ENCODE measurements around the gene MEG3.
"Not testable (repeated sequence)": the region's sequence is repeated elsewhere in the genome, so short reads cannot be mapped to it uniquely, and the experiment has no call there.

MEG3 gene

DNA sequence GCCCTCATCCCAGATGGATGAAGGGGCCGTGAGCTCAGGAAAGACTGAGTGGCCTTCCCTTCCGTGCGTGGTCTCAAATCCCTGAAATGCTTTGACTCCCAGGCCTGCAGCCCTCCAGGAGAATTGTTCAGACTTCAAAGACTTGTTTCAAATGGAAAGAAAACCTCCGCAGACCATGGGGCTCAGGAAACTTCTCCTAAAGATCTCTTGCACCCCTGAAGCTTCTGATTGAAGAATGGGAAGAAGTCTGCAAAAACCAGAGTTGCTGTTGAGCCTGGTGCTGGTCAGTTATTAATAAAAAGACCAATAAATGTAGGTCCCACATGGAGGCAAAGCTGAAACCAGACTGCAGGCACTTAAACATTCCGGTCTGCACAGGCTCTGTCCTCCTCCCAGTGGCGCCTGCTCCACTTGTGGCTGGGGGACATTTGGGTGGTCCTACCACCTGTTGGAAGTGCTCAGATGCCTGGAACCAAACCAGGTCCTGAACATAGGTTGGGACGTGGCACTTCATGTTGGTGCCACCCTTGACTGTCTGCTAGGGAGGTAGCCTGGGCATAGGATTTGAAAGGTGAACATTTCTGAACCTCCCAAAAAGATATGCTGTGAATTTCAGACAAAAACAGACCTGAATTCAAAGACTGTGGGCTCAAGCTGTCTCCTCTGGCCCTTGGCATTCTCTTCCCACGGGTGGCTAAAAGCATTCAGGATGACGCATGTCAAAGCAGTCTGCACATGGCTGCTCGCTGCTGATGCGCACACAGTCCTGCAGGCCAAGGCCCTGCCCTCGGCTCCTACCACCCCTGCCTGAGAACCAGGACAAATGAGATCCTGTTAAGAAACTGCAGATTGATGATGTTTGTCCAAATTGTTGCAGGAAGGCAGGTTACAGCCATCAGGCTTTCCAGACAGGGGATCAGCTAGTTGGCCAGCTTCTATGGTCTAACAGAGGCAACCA is 36.2 kb upstream of the MEG3 start:
- no peak for DNase-seq

DNA sequence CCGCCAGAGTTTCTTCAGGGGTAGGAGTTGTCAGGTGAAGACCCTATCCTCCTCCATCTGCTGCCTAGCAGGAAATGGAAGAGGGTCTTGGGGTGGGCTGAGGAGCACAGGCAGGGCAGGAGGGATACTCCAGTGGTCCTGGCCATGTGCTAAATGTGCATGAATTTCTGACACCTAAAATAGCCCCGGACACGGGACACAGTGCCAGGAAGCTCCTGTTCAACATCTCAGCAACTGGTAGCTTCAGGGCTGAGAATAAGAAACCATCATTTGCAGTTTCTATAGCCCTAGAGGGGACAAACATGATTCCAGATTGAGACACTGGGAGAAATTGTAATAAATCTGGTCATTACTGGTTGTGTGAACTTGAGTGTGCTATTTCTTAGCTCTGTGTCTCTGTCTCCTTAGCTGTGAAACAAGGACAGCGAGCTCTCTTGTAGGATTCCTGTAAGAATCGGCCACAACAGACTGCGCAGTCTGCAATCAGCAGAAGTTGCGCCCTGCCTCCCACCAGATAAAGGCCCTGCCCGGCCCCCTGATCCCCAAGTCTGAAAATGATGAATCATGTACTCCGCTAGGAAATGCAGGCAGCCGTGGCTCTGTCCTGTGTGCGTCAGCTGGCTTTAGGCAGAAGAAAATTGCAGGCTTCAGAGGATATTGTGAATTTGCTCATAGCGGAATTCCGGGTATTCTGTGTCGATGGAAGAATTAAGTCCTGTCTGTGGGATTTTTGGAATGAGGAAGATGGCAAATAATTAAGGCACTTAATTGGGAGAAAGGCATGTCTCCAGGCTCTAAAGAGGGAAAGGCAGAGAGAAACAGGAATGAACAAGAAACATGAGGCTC is 35.2 kb upstream of the MEG3 start:
- DNase-seq = no peak

DNA sequence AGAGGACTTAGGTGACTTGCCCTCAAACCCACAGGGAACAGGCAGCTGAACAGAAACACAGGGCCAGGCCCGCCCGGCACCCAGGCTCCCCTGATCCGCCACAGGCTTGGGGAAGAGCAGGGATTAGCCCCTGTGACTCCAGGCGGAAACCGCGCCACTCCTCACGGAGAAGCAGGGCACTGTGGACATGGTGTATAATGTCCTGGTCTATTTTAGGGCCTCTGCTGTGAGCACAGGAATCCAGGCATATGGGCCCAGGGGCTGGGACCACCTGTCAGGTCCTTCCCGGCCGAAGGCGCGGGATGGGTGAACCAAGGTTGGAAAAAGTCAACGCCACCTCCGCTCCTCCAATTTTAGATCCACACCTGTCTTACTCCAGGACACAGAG is 34.6 kb upstream of the MEG3 start:
- DNase-seq = no peak

DNA sequence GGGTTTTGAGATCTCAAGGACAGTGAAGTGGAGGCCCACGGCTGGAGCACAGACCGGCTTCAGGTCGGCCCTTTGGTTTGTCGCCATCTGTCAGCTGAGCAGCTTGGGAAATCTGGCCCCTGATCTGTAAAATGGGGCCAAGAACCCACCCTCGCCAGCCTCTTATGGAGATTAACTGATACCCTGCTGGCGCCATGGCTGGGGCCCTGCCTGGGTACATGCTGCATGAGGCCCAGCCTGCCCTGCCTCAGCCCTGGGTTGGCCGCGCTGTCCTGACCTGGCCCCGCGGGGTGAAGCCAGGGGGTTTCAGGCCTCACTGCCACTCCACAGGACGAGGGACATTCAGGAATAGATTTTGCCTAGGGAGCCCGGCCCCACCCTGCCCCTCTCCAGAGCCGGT is 33.9 kb upstream of the MEG3 start:
- no peak for DNase-seq

DNA sequence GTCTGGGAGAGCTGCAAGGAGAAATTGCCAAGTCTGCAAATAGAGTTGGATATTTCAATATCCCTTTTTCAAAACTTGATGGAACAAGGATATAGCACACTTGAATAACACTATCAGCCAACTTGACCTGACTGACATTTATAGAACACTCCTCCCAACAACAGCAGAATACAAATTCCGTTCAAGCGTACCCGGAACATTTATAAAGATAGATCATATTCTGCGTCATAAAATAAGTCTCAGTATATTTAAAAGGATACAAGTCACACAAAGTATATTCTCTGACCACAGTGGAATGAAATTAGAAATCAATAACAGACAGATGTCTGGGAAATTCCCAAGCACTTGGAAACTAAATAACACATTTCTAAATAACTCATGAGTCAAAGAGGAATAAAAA is 29.0 kb upstream of the MEG3 start:
- no peak for DNase-seq

DNA sequence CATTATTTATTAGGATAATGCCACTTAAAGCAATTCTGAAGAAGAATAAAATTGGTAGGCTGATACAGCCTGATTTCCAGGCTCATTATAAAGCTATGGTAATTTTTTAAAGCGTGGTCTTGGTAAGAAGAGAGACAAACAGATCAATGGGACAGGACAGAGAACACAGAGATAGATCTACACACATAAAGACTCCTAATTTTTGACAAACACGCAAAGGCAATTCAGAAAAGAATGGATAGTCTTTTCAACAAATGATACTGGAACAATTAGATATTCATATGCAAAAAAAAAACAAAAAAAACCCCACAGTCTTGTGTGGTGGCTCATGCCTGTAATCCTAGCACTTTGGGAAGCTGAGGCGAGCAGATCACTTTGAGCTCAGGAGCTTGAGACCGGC is 25.9 kb upstream of the MEG3 start:
- DNase-seq = no peak

DNA sequence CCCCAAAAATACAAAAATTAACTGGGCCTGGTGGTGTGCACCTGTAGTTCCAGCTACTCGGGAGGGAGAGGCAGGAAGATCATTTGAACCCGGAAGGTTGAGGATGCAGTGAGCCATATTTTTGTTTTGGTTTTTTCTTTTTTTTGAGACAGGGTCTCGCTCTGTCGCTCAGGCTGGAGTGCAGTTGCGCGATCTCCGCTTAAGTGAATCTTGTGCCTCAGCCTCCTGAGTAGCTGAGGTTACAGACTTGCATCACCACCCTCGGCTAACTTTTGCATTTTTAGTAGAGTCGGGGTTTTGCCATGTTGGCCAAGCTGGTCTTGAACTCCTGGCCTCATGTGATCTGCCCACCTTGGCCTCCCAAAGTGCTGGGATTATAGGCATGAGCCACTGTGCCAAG is 24.5 kb upstream of the MEG3 start:
- DNase-seq = not testable (repeated sequence)

DNA sequence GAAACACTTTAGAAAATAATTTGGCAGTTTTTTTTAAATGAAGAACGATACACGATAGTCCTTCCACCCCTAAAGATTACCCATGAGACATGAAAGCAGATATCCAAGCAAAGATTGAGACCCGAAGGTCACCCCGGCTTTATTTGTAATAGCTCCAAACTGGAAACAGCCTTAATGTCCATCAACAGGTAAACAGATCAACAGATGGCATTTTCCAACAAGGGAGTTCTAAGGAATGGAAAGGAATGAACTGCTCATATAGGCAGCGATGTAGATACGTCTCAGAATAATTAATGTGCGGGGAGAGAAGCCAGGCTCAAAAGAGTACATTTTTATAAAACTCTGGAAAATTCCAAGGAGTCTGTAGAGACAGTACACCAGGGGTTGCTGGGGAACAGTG is 23.7 kb upstream of the MEG3 start:
- DNase-seq = no peak

DNA sequence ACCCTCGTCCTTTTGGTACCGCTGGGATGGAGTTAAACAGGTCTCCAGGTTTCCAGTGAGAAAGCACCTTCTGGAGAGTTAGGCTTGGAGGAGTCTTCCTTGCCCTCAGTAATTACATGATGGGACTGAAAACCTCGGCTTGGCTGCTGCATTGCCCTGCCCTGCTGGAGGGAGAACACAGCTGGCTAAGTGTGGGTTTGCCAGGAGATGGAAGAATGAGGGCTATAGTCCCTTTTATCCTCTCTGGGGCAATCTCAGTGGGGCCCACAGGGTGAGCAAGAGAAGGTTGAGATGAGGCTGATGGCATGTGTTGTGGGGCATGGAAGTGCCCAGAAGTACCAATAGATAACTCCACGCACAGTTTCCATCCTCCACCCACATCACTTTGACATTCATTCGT is 23.2 kb upstream of the MEG3 start:
- DNase-seq = no peak

DNA sequence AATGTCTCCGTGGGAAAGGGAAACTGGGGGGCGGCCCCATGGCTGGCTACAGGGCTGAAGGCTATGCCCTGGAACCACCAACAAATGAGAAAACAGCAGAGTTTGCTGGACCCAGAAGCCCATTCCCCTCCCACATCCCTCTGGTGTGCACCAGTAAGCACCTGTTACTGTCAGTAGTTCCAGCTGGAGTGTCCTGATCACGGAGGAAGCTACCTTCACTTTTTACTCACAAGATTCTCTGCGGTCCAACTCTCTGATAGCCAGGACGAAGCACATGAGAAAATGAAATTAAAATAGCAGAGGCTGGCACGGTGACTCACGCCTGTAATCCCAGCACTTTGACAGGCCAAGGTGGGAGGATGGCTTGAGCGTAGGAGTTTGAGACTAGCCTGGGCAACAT is 22.7 kb upstream of the MEG3 start:
- DNase-seq = no peak

DNA sequence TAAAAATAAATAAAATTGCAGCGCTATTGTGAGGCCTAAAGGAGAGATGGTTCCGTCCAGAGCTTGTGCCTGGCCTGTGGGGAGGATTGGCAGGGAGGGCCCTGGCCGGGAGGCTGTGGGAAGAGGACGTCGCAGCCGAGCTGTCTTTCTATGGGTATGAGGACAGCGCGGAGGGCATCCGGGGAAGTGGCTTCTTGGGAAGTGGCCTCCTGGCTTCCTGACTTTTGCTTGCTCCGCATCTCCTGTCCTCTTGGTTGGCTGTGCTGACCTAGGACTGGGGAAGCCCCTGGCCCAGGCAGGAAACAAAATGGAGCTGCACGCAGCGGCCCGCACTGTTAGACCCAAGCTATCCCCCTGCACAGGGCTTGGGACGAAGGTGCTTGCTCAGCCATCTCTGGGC is 22.2 kb upstream of the MEG3 start:
- no peak for DNase-seq

DNA sequence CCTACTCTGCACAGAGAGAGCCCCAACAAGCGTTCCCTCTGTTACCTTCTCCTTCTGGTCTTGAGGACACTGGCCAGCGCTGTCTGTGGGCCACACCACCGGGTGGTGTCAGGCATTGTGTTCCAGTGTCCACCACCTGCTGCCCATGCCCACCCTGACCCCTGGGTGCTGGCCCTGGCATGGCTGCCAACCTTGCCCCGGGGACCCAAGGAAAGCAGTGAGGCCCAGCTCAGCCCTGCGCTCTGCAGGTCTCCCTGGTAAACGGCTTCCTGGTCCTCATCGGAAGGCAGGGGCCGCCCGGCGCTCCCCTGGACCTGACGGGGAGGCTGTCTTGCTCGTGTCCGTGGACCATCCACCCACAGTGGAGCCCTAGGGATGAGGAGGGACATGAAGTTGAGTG is 21.8 kb upstream of the MEG3 start:
- DNase-seq = no peak

DNA sequence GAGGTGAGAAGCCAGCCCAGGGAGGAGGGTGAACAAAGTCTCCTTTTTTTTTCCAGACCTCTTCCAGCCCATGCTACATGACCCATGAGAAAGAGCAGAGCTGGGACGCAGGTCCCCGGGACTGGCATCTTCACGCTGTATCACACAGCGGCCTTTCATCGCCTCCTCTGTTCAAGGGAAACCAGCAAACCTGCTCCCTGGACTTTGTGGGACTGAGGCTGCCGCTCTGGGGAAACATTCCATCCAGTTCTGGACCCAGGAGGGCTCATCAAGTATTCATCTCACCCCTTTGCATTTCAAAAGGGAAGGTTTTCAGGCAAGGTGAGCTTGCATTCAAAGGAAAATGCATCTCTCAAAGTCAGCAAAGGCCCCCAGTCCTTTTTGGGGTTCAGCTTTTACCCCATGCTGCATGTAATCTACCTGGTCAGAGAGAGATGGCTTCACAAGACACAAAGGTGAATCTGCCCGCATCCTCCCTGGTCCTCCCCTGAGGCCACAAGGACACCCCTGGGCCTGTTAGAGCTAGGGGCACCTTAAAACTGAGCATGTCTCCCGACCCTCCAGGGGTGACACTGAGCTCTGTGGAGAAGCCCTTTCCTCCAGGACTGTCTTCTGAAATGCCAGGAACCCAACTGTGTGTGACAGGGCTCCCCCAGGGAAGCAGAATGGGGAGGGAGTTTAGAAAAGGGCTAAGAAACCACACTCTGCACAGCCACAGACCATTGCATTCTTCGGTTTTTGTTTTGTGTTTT is 21.2 kb upstream of the MEG3 start:
- DNase-seq = no peak

DNA sequence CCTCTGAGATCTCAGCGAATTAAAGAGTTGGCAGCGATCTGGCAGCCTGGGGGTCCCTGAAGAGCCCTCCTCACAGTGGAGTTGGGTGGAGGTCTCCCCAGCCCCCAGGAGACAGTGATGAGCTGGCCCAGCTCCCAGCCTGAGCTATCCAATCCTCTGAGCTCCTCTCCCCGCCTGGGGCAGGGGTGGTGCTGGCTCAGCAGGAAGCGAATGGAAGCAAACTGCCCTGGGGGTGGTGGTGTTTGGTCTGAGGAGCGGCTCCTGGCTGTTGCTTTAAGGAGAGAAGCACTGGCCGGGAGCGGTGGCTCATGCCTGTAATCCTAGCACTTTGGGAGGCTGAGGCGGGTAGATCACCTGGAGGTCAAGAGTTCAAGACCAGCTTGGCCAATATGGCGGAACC is 19.5 kb upstream of the MEG3 start:
- DNase-seq = no peak

DNA sequence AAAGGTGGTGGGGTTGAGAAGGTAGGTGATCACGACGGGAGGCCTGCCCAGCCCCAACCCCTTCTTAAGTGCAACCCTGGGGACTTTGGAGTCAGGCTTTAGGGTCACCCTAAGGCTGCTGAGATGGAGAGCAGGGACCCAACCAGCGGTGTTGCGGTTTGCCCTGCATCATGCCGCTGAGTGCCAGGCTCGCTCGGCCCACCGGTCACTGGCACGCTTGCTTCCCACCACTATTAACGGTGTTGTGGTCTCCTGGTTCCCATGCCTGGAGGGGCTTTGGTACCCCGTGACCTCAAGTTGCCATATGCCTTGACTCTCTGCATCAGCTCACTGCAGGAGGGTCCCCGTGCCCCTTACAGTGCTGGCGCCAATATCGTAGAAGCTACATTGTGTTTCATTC is 18.4 kb upstream of the MEG3 start:
- no peak for DNase-seq

DNA sequence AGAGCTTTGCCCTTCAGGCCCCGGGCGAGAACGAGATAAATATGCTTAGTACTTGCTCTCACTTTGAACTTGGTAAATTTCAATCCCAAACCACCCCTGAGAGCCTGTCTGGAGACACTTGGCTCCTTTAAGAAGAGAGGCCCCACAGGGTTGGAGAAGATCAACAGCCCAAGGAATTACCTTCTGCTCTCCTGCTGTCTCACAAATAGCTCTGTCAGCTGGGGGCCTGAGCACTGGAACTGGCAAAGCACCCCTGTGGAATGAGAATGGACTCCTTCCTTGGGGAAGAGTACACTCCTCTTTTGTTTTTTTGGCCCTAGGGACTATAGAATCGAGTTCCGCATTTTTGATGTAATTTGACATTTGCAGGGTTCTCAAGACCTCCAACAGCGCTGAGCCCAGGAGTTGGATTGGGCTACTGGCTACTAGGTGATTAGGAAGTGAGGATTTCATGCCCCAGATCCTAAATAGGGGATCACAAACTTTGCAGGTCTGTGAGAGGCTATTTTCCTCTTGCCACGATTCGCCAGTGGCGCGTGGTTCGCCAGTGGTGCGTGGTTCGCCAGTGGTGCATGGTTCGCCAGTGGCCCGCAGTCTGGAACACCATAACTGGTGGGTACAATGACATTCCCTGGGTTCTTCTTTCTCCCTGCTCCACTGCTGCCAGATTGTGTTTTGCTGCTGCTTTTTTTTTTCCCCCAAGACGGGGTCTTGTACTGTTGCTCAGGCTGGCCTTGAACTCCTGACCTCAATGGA is 17.8 kb upstream of the MEG3 start:
- DNase-seq = no peak

DNA sequence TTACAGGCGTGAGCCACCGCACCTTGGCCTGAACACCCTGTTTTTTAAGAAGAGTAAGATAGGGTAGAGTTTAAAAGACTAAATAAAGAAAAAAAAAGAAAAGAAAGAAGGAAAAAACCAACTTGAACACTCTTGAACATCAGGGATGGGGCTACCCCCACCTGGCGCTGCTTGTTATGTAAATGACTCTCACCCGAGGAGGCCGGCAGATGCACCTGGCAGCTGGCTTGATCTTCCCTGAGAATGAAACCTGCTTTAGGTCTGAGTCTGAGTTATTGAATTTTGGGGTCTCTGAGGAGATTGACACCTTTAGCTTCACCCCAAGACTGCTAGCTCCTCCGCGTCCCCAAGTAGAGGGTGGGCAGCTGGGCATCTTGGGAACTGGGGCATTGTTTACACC is 15.5 kb upstream of the MEG3 start:
- DNase-seq = no peak

DNA sequence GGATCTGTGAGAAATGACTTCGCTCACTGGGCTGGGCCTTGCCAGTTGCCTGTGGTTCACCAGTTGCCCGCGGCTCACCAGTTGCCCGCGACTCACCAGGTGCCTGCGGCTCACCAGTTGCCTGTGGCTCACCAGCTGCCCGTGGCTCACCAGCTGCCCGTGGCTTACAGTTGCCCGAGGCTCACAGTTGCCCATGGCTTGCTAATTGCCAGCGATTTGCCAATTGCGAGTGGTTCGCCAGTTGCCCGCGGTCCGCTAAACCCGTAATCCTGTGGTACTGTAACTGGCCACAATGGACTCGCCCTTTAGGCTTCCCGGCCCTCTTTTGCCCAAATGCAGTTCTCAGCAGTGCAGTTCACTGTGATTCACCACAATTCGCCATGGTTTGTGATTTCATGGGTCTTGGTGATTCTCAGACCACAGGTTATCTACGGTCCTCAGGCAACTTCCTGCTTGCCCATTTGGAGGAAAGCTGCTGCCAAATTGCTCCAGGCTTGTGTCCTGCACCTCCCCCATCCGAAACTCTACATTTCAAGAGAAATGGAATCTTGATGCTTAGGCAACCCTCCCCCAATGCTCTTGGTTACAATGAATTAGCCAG is 15.0 kb upstream of the MEG3 start:
- no peak for DNase-seq

DNA sequence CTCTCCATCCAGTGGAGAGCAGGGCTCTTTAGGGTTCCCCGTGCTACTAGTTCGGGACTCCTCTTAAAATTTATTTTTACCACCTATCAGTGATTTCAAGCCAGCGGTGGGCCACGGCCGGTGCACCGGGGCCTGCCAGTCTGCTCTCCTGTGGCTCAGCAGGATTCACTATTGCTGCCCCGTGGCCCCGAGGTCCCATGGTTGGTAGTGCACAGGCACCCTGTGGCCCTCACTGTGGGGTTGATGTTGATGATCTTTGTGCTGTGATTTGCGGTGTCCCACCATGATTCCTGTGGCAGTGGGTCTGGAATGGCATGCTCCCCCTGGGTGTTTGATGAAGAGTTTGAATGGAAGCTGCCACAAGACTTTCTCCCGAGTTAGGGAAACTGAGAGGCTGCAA is 12.6 kb upstream of the MEG3 start:
- no peak for DNase-seq

DNA sequence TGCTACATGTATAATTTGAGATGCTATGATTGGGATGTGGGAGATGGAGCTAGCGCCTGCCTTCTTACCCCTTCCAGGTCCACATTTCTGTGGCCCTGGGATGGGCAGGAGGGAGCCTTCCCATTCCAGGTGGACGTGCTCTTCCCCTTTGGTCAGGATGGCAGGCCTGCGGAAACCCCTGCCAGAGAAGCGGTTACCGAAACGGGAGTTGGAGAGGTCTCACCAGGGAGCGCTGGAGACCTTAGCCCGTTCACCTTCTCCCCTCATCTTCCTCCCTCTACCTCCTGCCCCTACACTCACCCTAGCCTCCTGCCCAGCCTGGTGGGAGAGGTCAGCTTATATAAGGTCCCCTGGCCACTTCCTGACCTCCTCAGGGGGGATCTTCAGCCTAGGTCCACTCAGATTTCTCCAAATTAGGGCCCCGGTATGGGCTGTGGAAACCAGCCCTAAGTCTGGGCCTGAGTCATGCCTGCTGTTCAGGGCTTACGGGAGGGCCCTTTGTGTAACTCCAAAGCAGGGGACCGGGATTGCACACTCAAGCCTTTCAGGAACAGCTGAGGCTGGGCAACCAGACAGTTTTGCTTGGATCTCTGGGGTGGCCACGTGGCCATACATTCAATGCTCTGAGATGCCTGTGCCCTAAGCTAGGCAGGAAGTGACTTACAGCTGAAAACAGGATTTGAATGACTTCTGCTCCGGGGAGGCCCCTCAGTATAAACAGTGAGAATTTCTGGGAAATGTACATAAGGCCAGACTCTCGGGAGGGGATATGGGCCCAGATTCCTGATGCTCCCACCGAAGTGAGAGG is 10.2 kb upstream of the MEG3 start:
- no peak for DNase-seq

DNA sequence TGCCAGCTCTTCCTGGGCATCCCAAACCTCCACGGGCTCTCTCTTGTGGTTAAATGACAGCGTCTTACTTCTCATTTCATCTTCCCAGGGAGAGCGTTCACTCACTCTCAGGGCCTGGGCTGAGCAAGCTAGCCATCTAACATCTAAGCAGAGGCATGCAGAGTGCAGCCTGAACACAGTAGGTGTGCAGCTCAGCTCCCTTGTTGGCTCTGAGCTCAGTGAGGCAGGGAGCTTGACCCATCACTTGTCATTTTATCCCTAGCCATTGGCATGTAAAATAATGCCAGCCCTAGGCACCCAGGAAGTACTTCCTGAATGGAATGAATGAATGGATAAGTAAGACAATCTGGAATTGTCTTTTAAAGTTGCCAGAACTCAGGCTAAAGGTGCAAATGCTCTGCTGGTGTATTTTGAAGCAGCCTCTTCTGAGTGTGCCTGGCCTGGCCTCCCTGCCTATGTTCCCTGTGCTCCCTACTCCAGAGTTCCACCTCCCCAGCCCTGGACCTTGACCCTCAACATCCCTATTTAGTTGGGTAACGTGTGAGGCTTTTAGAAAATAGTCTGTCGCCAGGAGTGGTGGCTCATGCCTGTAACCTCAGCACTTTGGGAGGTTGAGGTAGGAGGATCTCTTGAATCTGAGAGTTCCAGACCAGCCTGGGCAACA is 9.5 kb upstream of the MEG3 start:
- DNase-seq = no peak

All from CD4-positive, alpha-beta T cell treated with Interferon alpha-2 for 1 hour (primary cell).